ENCODE results near the gene RNLS.

RNLS gene

GRCh38 chr10:88270061-88270808 lies 312.9 kb downstream of the RNLS start:
- no peak for DNase-seq (ENCODE audit: low read depth in 3 of 3, low spot score in 1 of 3)

GRCh38 chr10:88262591-88263234 lies 320.4 kb downstream of the RNLS start:
- DNase-seq (ENCODE audit: low read depth in 3 of 3, low spot score in 1 of 3) = no peak

GRCh38 chr10:88261152-88261551 lies 322.0 kb downstream of the RNLS start:
- no peak for DNase-seq (ENCODE audit: low read depth in 3 of 3, low spot score in 1 of 3)

GRCh38 chr10:88260329-88261051 lies 322.6 kb downstream of the RNLS start:
- DNase-seq (ENCODE audit: low read depth in 3 of 3, low spot score in 1 of 3) = no peak

GRCh38 chr10:88259381-88259780 lies 323.7 kb downstream of the RNLS start:
- DNase-seq (ENCODE audit: low read depth in 3 of 3, low spot score in 1 of 3) = no peak

GRCh38 chr10:88256886-88257285 lies 326.2 kb downstream of the RNLS start:
- no peak for DNase-seq (ENCODE audit: low read depth in 3 of 3, low spot score in 1 of 3)

- DNase-seq (ENCODE audit: low read depth in 3 of 3, low spot score in 1 of 3) = no peak
Measured at GRCh38 chr10:88256013-88256680, 327.0 kb downstream of the RNLS start.

- DNase-seq (ENCODE audit: low read depth in 3 of 3, low spot score in 1 of 3) = no peak
Measured at GRCh38 chr10:88254091-88254490, 329.0 kb downstream of the RNLS start.

- no peak for DNase-seq (ENCODE audit: low read depth in 3 of 3, low spot score in 1 of 3)
Measured at GRCh38 chr10:88253622-88254021, 329.5 kb downstream of the RNLS start.

- DNase-seq (ENCODE audit: low read depth in 3 of 3, low spot score in 1 of 3) = no peak
Measured at GRCh38 chr10:88253128-88253527, 330.0 kb downstream of the RNLS start.

GRCh38 chr10:88249450-88249849 lies 333.7 kb downstream of the RNLS start:
- no peak for DNase-seq (ENCODE audit: low read depth in 3 of 3, low spot score in 1 of 3)

- no peak for DNase-seq (ENCODE audit: low read depth in 3 of 3, low spot score in 1 of 3)
Measured at GRCh38 chr10:88246675-88247074, 336.4 kb downstream of the RNLS start.

- DNase-seq (ENCODE audit: low read depth in 3 of 3, low spot score in 1 of 3) = no peak
Measured at GRCh38 chr10:88245974-88246511, 337.1 kb downstream of the RNLS start.

- no peak for DNase-seq (ENCODE audit: low read depth in 3 of 3, low spot score in 1 of 3)
Measured at GRCh38 chr10:88244781-88245625, 338.1 kb downstream of the RNLS start.

GRCh38 chr10:88243836-88244730 lies 339.0 kb downstream of the RNLS start:
- DNase-seq (ENCODE audit: low read depth in 3 of 3, low spot score in 1 of 3) = no peak

GRCh38 chr10:88243202-88243744 lies 339.8 kb downstream of the RNLS start:
- DNase-seq (ENCODE audit: low read depth in 3 of 3, low spot score in 1 of 3) = no peak

- no peak for DNase-seq (ENCODE audit: low read depth in 3 of 3, low spot score in 1 of 3)
Measured at GRCh38 chr10:88241501-88241900, 341.6 kb downstream of the RNLS start.

- no peak for DNase-seq (ENCODE audit: low read depth in 3 of 3, low spot score in 1 of 3)
Measured at GRCh38 chr10:88239212-88239611, 343.9 kb downstream of the RNLS start.

- no peak for DNase-seq (ENCODE audit: low read depth in 3 of 3, low spot score in 1 of 3)
Measured at GRCh38 chr10:88238615-88238914, 344.6 kb downstream of the RNLS start.

All from stimulated activated CD4-positive, alpha-beta T cell treated with anti-CD3 and anti-CD28 coated beads, TNF-alpha, amount 100 ng/mL, for 1 hour (primary cell).